Upper lobe of left lung (tissue), 4 donors: ENCODE data around the gene MAP2.

Experiments used
- CTCF ChIP-seq, 6 experiments: fragments of 450-650 bp in 4 of 6; fragments of 200-600 bp in 2 of 6; sonication (generic) in 2 of 6; IDR thresholded peaks; one replicate each; pipeline ENCODE4 v1.5.1; 2016 to 2019; ENCODE audit warnings: antibody characterized with exemption in 6 of 6
- POLR2A ChIP-seq, 4 donors: fragments of 450-650 bp; IDR thresholded peaks; one replicate each; pipeline ENCODE4 v1.5.1; 2016 to 2017; ENCODE audit warnings: antibody characterized with exemption in 4 of 4, mild to moderate bottlenecking in 2 of 4
- POLR2AphosphoS5 ChIP-seq, 2 donors: sonication (generic); formaldehyde crosslinking; IDR thresholded peaks; one replicate each; pipeline ENCODE4 v1.5.1; 2017; ENCODE audit warnings: antibody characterized with exemption in 2 of 2

- no peak for TF ChIP-seq CTCF (IDR thresholded peaks at IDR 0.05)
- no peak for TF ChIP-seq POLR2AphosphoS5 (IDR thresholded peaks at IDR 0.05)
- TF ChIP-seq POLR2A (IDR thresholded peaks at IDR 0.05) = no peak
These were observed 93.6 kb downstream of the MAP2 start for GRCh38 chr2:209517436-209517835.
